Type B pancreatic cell (in vitro differentiated cells): Measurements from ENCODE around the gene INPP4A. TPM values are rescaled to one million over a fixed set of nuclear protein-coding genes. Genes with fewer than 3 reads are reported as not detected.

Experiments used
- DNase-seq: peaks from one replicate; pipeline ENCODE4 v3.0.0; 2021; ENCODE audit warnings: mixed read lengths; ENCODE audit not compliant: unreplicated experiment; ENCODE audit errors: extremely low spot score
- H3K27ac Mint-ChIP-seq: 2 replicates; pipeline ENCODE4 v1.8.0; 2021; ENCODE audit warnings: mild to moderate bottlenecking, mixed read lengths
- H3K27me3 Mint-ChIP-seq: 2 replicates; pipeline ENCODE4 v1.8.0; 2021; ENCODE audit warnings: mixed read lengths
- H3K36me3 Mint-ChIP-seq: 2 replicates; pipeline ENCODE4 v1.8.0; 2021; ENCODE audit warnings: mixed read lengths
- H3K4me1 Mint-ChIP-seq: one replicate; pipeline ENCODE4 v1.8.0; 2021; ENCODE audit warnings: mixed read lengths; ENCODE audit not compliant: unreplicated experiment
- H3K4me3 Mint-ChIP-seq: 2 replicates; pipeline ENCODE4 v1.8.0; 2021; ENCODE audit warnings: mild to moderate bottlenecking, mixed read lengths
- H3K9me3 Mint-ChIP-seq: 2 replicates; pipeline ENCODE4 v1.8.0; 2021; ENCODE audit warnings: mixed read lengths
- total RNA-seq: library from RNA; stranded (reverse); gene quantifications from 2 replicates; pipeline ENCODE4 v1.2.1, GENCODE V29; 2021; ENCODE audit warnings: low replicate concordance
- TF ChIP-seq, protein P1 (sequence below): fragments of 200-600 bp; sonication (generic); conservative IDR thresholded peaks from 2 replicates; pipeline ENCODE4 v1.5.0; 2021; ENCODE audit warnings: antibody characterized with exemption, mild to moderate bottlenecking

The INPP4A gene
- total RNA-seq, 1 donor from 2014 or later: 37.6 TPM

DNA sequence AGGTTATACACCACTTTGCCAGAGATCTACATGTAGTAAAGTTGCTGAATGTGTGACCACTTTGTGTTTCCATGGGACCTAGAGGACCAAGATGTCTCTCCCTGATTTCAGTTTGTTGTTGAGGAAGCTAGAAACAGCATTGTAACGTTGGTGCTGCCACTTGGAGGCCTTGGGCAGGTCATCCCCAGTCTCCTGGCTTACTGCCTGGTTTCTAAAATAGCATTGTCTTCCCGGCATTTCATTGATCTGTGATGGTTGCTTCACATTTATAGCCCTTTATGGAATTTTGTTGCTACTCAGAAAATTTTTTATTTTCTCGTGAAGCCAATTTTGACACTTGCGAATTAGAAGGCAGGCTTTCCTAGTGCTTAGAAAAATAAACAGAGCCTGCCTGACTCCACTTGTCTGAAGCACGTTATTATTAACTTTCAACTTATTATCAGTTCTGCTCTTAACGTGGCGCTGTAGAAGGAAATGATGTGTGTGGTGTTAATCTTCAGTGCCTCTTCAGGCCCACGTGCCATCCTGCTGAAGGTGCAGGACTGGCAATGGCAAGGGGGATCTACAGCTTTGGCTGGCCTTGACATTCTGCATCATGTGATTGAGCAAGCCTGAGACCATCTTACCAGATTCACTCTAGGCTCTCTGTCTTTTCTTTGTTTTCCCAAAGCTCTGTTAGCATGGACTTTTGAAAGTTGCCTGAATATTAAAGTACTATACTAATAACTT lies 59.9 kb downstream of the INPP4A start:
- peaks cover 64% of the 10 kb centered on the region for H3K4me1 Mint-ChIP-seq
- no peak for DNase-seq
- peaks cover 6% of the 10 kb centered on the region for H3K9me3 Mint-ChIP-seq
- H3K36me3 Mint-ChIP-seq: no peaks in the 10 kb centered on the region
- no peaks in the 10 kb centered on the region for H3K27me3 Mint-ChIP-seq
- H3K4me3 Mint-ChIP-seq: peak overlapping the region; percentile 25
- peak overlapping the region; percentile 43 for H3K27ac Mint-ChIP-seq
- TF ChIP-seq, protein P1, sequence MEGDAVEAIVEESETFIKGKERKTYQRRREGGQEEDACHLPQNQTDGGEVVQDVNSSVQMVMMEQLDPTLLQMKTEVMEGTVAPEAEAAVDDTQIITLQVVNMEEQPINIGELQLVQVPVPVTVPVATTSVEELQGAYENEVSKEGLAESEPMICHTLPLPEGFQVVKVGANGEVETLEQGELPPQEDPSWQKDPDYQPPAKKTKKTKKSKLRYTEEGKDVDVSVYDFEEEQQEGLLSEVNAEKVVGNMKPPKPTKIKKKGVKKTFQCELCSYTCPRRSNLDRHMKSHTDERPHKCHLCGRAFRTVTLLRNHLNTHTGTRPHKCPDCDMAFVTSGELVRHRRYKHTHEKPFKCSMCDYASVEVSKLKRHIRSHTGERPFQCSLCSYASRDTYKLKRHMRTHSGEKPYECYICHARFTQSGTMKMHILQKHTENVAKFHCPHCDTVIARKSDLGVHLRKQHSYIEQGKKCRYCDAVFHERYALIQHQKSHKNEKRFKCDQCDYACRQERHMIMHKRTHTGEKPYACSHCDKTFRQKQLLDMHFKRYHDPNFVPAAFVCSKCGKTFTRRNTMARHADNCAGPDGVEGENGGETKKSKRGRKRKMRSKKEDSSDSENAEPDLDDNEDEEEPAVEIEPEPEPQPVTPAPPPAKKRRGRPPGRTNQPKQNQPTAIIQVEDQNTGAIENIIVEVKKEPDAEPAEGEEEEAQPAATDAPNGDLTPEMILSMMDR: no peak

DNA sequence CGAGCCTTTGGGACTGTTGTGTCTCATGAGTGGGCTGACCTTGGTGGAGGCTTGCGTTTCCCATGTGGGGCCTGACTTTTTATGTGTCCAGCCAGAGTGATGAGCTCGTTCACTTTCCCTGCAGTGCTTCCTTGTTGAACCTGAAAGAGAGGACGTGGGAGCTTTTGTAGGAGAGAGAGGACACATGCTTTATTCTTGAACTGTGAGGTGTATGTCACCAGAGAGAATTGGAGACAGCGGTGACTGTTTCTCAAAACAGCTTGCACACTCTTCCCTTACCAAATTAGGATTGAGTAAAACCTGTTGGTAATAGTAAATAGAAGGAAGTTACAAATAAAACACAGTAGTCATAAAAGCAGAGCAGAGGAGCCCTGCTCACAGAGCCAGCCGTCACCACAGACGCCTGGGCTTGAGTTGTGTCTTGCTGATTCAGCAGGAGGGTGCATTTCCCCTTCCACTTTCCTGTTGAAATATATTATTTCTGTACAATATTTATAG lies 60.7 kb downstream of the INPP4A start:
- Mint-ChIP-seq H3K27ac (peak overlapping the region; percentile 86), H3K27me3 (no peaks in the 10 kb centered on the region), H3K9me3 (peaks cover 2% of the 10 kb centered on the region), H3K4me3 (peak overlapping the region; percentile 25), H3K36me3 (peaks cover 7% of the 10 kb centered on the region), H3K4me1 (peaks cover 56% of the 10 kb centered on the region)
- TF ChIP-seq, protein P1: no peak
- no peak for DNase-seq

DNA sequence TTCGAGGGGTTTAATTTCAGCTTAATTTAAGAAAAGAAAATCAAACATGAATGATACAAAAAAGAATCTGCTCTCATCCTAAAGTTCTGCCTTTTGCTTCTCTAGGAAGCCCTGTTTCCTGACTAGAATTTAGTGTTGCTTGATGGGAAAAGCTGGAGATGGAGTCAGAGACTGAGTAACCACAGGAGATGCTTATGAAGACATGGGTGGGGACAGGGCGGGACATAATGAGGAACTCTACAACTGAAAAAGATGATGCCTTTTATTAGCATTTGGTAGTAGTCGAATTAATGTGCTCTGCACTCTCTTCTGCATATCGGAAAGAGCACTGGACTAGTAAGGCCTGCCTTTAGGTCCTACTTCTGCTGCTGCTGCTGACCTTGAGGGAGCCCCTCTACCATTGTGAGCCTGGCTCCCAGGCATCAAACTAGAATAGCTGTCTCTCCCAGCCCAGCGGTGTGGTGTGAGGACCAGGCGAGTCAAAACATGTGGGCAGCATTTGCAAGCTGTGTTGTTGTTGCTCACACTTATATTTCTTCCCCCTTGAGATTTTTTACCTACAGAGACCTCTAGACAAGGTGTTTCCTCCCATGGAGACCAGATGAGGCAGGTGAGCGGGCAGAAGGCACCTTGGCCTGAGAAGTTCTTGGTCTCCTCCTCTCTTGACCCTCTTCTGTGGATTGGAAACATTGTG lies 61.5 kb downstream of the INPP4A start:
- TF ChIP-seq, protein P1: no peak
- Mint-ChIP-seq H3K27me3 (no peaks in the 10 kb centered on the region), H3K36me3 (peaks cover 7% of the 10 kb centered on the region), H3K27ac (peak overlapping the region; percentile 86), H3K4me3 (no peak overlapping the region), H3K4me1 (peaks cover 52% of the 10 kb centered on the region), H3K9me3 (no peaks in the 10 kb centered on the region)
- no peak for DNase-seq

DNA sequence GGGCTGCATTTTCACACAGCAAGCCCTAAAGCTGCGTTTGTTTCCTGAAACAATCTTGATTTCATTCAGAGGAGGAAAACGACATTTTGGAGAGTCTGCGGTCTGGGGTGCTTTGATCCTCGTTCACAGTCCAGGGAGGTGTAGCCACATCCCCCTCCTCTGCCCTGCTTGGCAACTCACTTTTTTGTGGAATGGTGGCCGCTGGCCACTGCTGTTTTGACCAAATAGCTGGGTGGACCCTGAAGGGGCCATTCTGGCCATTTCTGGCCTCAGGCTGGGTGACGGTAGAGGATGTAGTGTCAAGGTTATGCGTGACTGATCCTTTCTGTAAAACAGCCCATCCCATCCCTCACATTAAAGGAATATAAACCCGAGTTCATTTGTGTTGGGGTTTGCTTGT lies 62.2 kb downstream of the INPP4A start:
- Mint-ChIP-seq H3K36me3 (peaks cover 7% of the 10 kb centered on the region), H3K27me3 (no peaks in the 10 kb centered on the region), H3K4me1 (peaks cover 50% of the 10 kb centered on the region), H3K4me3 (no peak overlapping the region), H3K9me3 (no peaks in the 10 kb centered on the region), H3K27ac (peak overlapping the region; percentile 86)
- DNase-seq: peak; percentile 36
- TF ChIP-seq, protein P1: no peak

DNA sequence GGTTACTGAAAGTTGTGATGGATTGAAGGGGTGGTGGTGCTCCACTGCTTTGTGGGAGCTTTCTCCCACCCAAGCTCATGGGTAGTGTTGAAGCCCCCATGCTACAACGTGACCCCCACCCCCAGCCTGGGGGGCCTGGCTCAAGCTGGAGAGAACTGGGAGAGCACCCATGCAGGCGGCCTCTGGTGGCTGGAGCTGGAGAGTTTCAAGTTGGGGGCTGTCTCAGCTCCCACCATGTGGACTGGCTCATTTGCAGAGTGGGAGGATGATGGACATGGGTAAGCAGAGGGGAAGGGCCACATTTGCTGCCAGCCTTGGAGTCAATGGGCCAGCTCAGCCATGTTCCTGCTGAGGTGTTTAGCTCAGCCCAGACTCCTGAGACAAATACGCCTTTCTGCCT lies 62.8 kb downstream of the INPP4A start:
- DNase-seq: peak; percentile 64
- TF ChIP-seq, protein P1: no peak
- Mint-ChIP-seq H3K27ac (no peak overlapping the region), H3K9me3 (no peaks in the 10 kb centered on the region), H3K36me3 (peaks cover 7% of the 10 kb centered on the region), H3K4me1 (peaks cover 44% of the 10 kb centered on the region), H3K4me3 (no peak overlapping the region), H3K27me3 (no peaks in the 10 kb centered on the region)
